Neutrophil (primary cell): Measurements from ENCODE around the gene FIBCD1.

Experiments used
- H3K27ac ChIP-seq: fragments of 200-600 bp; sonication (generic); 2 replicates; pipeline ENCODE4 v1.5.1; 2016; ENCODE audit warnings: mild to moderate bottlenecking, moderate library complexity
- H3K27me3 ChIP-seq: fragments of 200-600 bp; sonication (generic); 2 replicates; pipeline ENCODE4 v1.6.0; 2016; ENCODE audit warnings: mild to moderate bottlenecking
- H3K36me3 ChIP-seq: fragments of 200-600 bp; sonication (generic); 2 replicates; pipeline ENCODE4 v1.5.1; 2017
- H3K4me1 ChIP-seq, 2 experiments: fragments of 200-600 bp in 1 of 2; sonication (generic) in 1 of 2; 1 replicate in 1 of 2; 2 replicates in 1 of 2; pipeline versions ENCODE4 v1.5.1 to v1.6.1; 2013 to 2016; ENCODE audit warnings: low read depth in 1 of 2, low read length in 1 of 2, mild to moderate bottlenecking in 1 of 2, moderate library complexity in 1 of 2; ENCODE audit not compliant: control insufficient read depth in 1 of 2, insufficient read depth in 1 of 2
- H3K4me3 ChIP-seq, 2 experiments: fragments of 200-600 bp in 1 of 2; sonication (generic) in 1 of 2; 1 replicate in 1 of 2; 2 replicates in 1 of 2; pipeline ENCODE4 v1.5.1; 2013 to 2016; ENCODE audit warnings: low read depth in 1 of 2, low read length in 1 of 2, mild to moderate bottlenecking in 1 of 2, moderate library complexity in 1 of 2
- H3K9me3 ChIP-seq: fragments of 200-600 bp; sonication (generic); 2 replicates; pipeline ENCODE4 v1.5.1; 2016
- TF ChIP-seq, protein P1 (sequence below): fragments of 200-600 bp; sonication (generic); IDR thresholded peaks from 2 replicates; pipeline ENCODE4 v1.5.1; 2016; ENCODE audit warnings: antibody characterized with exemption

FIBCD1 gene

GRCh38 chr9:130868230-130868629, 70.8 kb downstream of the FIBCD1 start:
- no peaks in the 10 kb centered on the region for H3K27me3 ChIP-seq
- no peak overlapping the region for H3K27ac ChIP-seq
- TF ChIP-seq, protein P1, sequence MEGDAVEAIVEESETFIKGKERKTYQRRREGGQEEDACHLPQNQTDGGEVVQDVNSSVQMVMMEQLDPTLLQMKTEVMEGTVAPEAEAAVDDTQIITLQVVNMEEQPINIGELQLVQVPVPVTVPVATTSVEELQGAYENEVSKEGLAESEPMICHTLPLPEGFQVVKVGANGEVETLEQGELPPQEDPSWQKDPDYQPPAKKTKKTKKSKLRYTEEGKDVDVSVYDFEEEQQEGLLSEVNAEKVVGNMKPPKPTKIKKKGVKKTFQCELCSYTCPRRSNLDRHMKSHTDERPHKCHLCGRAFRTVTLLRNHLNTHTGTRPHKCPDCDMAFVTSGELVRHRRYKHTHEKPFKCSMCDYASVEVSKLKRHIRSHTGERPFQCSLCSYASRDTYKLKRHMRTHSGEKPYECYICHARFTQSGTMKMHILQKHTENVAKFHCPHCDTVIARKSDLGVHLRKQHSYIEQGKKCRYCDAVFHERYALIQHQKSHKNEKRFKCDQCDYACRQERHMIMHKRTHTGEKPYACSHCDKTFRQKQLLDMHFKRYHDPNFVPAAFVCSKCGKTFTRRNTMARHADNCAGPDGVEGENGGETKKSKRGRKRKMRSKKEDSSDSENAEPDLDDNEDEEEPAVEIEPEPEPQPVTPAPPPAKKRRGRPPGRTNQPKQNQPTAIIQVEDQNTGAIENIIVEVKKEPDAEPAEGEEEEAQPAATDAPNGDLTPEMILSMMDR, result no peak
- H3K9me3 ChIP-seq, result no peaks in the 10 kb centered on the region
- peaks cover 18% of the 10 kb centered on the region for H3K36me3 ChIP-seq
- H3K4me1 ChIP-seq, result no peaks in the 10 kb centered on the region
- H3K4me3 ChIP-seq, result no peak overlapping the region

DNA sequence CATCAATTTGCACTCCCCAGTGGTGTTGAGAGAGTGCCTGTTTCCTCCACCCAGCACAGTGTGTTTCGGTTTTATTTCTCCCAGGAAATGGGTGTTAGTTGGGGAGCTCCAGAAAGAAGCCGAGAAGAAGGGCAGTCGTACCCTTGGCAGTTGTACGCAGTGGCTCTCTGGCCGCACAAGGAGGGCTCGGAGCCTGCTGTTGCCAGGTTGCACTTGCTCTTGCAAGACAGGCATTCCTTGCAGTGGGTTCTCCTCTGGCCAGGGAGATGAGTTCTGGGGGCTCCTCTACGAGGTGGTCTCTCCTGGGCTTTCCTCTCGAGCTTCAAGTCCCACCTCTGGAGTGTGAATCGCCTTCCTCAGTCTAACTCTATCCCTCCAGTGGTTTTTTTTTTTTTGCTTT, 71.5 kb downstream of the FIBCD1 start:
- TF ChIP-seq, protein P1, result no peak
- H3K27me3 ChIP-seq, result no peaks in the 10 kb centered on the region
- no peak overlapping the region for H3K27ac ChIP-seq
- H3K4me1 ChIP-seq, result no peaks in the 10 kb centered on the region
- H3K4me3 ChIP-seq, result no peak overlapping the region
- H3K9me3 ChIP-seq, result no peaks in the 10 kb centered on the region
- peaks cover 16% of the 10 kb centered on the region for H3K36me3 ChIP-seq

DNA sequence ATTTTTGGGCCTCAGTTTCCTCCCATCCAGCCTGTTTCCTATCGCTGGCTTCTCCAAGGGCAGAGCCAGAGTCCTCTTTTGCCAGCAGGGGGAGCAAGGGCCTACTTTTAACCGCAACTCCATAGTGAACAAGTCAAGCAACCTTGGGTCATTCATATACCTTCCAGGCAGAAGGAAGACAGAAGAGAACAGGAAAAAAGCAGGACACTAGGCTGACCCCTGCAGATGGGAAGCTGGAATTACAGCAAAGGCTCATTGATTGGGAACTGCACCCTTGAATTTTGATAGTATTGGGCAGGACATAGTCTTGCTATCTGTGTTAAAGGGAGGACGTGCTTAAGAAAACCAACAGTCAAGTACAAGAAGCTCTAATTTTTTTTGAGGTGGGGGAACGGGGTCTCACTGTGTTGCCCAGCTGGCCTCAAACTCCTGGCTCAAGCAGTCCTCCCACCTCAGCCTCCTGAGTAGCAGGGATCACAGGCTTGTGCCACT, 72.5 kb downstream of the FIBCD1 start:
- Histone ChIP-seq H3K4me3 (no peak overlapping the region), H3K9me3 (no peaks in the 10 kb centered on the region), H3K4me1 (no peaks in the 10 kb centered on the region), H3K27me3 (no peaks in the 10 kb centered on the region), H3K36me3 (peaks cover 6% of the 10 kb centered on the region), H3K27ac (no peak overlapping the region)
- TF ChIP-seq, protein P1, result peak; percentile 14

DNA sequence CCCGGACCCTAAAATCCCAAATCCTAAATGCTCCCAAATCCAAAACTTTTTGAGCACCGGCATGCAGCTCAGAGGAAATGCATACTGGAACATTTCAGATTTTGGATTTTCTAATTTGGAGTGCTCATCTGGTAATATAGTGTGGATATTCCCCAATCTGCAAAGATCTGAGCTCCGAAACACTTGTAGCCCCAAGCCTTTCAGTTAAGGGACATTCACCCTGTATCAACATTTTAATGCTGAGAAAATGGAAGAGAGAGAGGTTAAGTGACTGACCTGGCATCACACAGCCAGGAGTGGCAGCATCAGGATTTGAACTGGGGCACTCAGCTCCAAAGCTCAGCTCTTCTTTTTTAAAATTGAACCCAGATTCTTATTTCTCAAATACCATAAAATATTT, 73.1 kb downstream of the FIBCD1 start:
- Histone ChIP-seq H3K4me1 (no peaks in the 10 kb centered on the region), H3K36me3 (peaks cover 5% of the 10 kb centered on the region), H3K4me3 (no peak overlapping the region), H3K9me3 (no peaks in the 10 kb centered on the region), H3K27me3 (no peaks in the 10 kb centered on the region), H3K27ac (no peak overlapping the region)
- TF ChIP-seq, protein P1, result no peak

DNA sequence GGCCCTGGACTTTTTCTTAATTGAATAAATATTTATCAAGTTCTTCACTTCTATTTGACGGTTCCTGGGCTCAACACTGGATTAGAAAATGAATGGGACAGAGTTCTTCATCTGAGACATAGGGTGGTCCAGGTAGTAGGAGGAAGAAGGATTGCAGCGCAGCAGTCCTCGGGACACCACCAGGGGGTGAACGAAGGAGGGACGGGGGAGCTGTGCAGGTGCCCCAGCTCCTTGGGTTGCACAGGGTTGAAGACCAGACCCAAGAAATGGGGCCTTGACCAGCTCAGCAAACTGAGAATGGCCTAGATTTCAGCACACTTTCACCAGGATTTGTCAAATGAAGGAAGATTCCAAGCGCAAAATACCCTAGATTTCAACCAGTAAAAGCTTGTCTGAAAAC, 74.5 kb downstream of the FIBCD1 start:
- Histone ChIP-seq H3K27ac (no peak overlapping the region), H3K4me1 (no peaks in the 10 kb centered on the region), H3K4me3 (no peak overlapping the region), H3K36me3 (peaks cover 10% of the 10 kb centered on the region), H3K9me3 (no peaks in the 10 kb centered on the region), H3K27me3 (no peaks in the 10 kb centered on the region)
- TF ChIP-seq, protein P1, result no peak

DNA sequence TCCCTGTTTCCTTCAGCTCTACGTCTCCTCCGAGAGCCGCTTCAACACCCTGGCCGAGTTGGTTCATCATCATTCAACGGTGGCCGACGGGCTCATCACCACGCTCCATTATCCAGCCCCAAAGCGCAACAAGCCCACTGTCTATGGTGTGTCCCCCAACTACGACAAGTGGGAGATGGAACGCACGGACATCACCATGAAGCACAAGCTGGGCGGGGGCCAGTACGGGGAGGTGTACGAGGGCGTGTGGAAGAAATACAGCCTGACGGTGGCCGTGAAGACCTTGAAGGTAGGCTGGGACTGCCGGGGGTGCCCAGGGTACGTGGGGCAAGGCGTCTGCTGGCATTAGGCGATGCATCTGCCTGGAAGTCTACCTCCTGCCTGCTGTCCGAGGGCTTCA, 76.3 kb downstream of the FIBCD1 start:
- H3K4me1 ChIP-seq, result no peaks in the 10 kb centered on the region
- H3K27ac ChIP-seq, result no peak overlapping the region
- TF ChIP-seq, protein P1, result no peak
- no peak overlapping the region for H3K4me3 ChIP-seq
- H3K27me3 ChIP-seq, result no peaks in the 10 kb centered on the region
- no peaks in the 10 kb centered on the region for H3K9me3 ChIP-seq
- peaks cover 10% of the 10 kb centered on the region for H3K36me3 ChIP-seq
